ENCODE results near the gene NEUROD2. TPM values are rescaled to one million over a fixed set of nuclear protein-coding genes. Genes with fewer than 3 reads are reported as not detected.

NEUROD2 gene
- total RNA-seq, 1 donor from 2014 or later, result not detected

GRCh38 chr17:39627712-39628516, 20.2 kb upstream of the NEUROD2 start:
- Histone ChIP-seq H3K4me3 (ENCODE audit: low read length in 3 of 3) (no peak overlapping the region), H3K27me3 (ENCODE audit: control insufficient read depth in 3 of 3, insufficient read depth in 3 of 3, low read length in 3 of 3) (peaks cover 35 to 74% (median 74%) of the 10 kb centered on the region in 3 donors), H3K9ac (ENCODE audit: low read depth in 1 of 3, low read length in 3 of 3) (no peak overlapping the region)

GRCh38 chr17:39627047-39627711, 19.5 kb upstream of the NEUROD2 start:
- no peaks in the 10 kb centered on the region for H3K36me3 ChIP-seq (ENCODE audit: control insufficient read depth in 3 of 3, insufficient read depth in 3 of 3, low read length in 3 of 3)
- peaks cover 35 to 73% (median 69%) of the 10 kb centered on the region in 3 donors for H3K27me3 ChIP-seq (ENCODE audit: control insufficient read depth in 3 of 3, insufficient read depth in 3 of 3, low read length in 3 of 3)
- peak overlapping the region in 1 of 3 donors; percentile 8 for H3K9ac ChIP-seq (ENCODE audit: low read depth in 1 of 3, low read length in 3 of 3)
- peak overlapping the region in 2 of 3 donors; percentile 32 to 41 for H3K4me3 ChIP-seq (ENCODE audit: low read length in 3 of 3)
- H3K27ac ChIP-seq (ENCODE audit: low read depth, low read length), result no peak overlapping the region
- H3K4me1 ChIP-seq (ENCODE audit: control insufficient read depth in 3 of 3, insufficient read depth in 3 of 3, low read length in 3 of 3), result peaks cover 7 to 12% (median 8%) of the 10 kb centered on the region in 3 donors
- no peaks in the 10 kb centered on the region for H3K9me3 ChIP-seq (ENCODE audit: control insufficient read depth in 3 of 3, low read length in 3 of 3)

More at GRCh38 chr17:39627712-39628516, 20.2 kb upstream of the NEUROD2 start:
- Histone ChIP-seq H3K4me1 (ENCODE audit: control insufficient read depth in 3 of 3, insufficient read depth in 3 of 3, low read length in 3 of 3) (peaks cover 5 to 10% (median 7%) of the 10 kb centered on the region in 3 donors), H3K36me3 (ENCODE audit: control insufficient read depth in 3 of 3, insufficient read depth in 3 of 3, low read length in 3 of 3) (no peaks in the 10 kb centered on the region), H3K9me3 (ENCODE audit: control insufficient read depth in 3 of 3, low read length in 3 of 3) (no peaks in the 10 kb centered on the region), H3K27ac (ENCODE audit: low read depth, low read length) (no peak overlapping the region)

GRCh38 chr17:39626171-39627046, 18.7 kb upstream of the NEUROD2 start, which contains the start of gene PPP1R1B:
PPP1R1B (plus strand) TSS chr17:39626952; CDS start chr17:39627393, 441 bp downstream.
- Histone ChIP-seq H3K27ac (ENCODE audit: low read depth, low read length) (no peak within 1 kb of the TSS), H3K9me3 (ENCODE audit: control insufficient read depth in 3 of 3, low read length in 3 of 3) (no peaks in the 10 kb centered on the region), H3K36me3 (ENCODE audit: control insufficient read depth in 3 of 3, insufficient read depth in 3 of 3, low read length in 3 of 3) (no peaks in the 10 kb centered on the region), H3K27me3 (ENCODE audit: control insufficient read depth in 3 of 3, insufficient read depth in 3 of 3, low read length in 3 of 3) (peaks cover 35 to 68% (median 65%) of the 10 kb centered on the region in 3 donors), H3K4me3 (ENCODE audit: low read length in 3 of 3) (peak within 1 kb of the TSS in 2 of 3 donors; percentile 32 to 41), H3K9ac (ENCODE audit: low read depth in 1 of 3, low read length in 3 of 3) (peak within 1 kb of the TSS in 1 of 3 donors; percentile 8), H3K4me1 (ENCODE audit: control insufficient read depth in 3 of 3, insufficient read depth in 3 of 3, low read length in 3 of 3) (peaks cover 9 to 14% (median 11%) of the 10 kb centered on the region in 3 donors)

GRCh38 chr17:39625198-39625785, 17.6 kb upstream of the NEUROD2 start:
- no peaks in the 10 kb centered on the region for H3K36me3 ChIP-seq (ENCODE audit: control insufficient read depth in 3 of 3, insufficient read depth in 3 of 3, low read length in 3 of 3)
- H3K4me1 ChIP-seq (ENCODE audit: control insufficient read depth in 3 of 3, insufficient read depth in 3 of 3, low read length in 3 of 3), result peaks cover 9 to 14% (median 11%) of the 10 kb centered on the region in 3 donors
- no peaks in the 10 kb centered on the region for H3K9me3 ChIP-seq (ENCODE audit: control insufficient read depth in 3 of 3, low read length in 3 of 3)
- H3K9ac ChIP-seq (ENCODE audit: low read depth in 1 of 3, low read length in 3 of 3), result no peak overlapping the region
- H3K27ac ChIP-seq (ENCODE audit: low read depth, low read length), result no peak overlapping the region
- no peak overlapping the region for H3K4me3 ChIP-seq (ENCODE audit: low read length in 3 of 3)
- H3K27me3 ChIP-seq (ENCODE audit: control insufficient read depth in 3 of 3, insufficient read depth in 3 of 3, low read length in 3 of 3), result peaks cover 35 to 63% (median 61%) of the 10 kb centered on the region in 3 donors

GRCh38 chr17:39624313-39624712, 16.6 kb upstream of the NEUROD2 start:
- H3K27me3 ChIP-seq (ENCODE audit: control insufficient read depth in 3 of 3, insufficient read depth in 3 of 3, low read length in 3 of 3), result peaks cover 29 to 54% (median 52%) of the 10 kb centered on the region in 3 donors
- H3K36me3 ChIP-seq (ENCODE audit: control insufficient read depth in 3 of 3, insufficient read depth in 3 of 3, low read length in 3 of 3), result no peaks in the 10 kb centered on the region
- H3K4me1 ChIP-seq (ENCODE audit: control insufficient read depth in 3 of 3, insufficient read depth in 3 of 3, low read length in 3 of 3), result peaks cover 9 to 14% (median 11%) of the 10 kb centered on the region in 3 donors

GRCh38 chr17:39623356-39623950, 15.7 kb upstream of the NEUROD2 start:
- Histone ChIP-seq H3K27ac (ENCODE audit: low read depth, low read length) (no peak overlapping the region), H3K9me3 (ENCODE audit: control insufficient read depth in 3 of 3, low read length in 3 of 3) (no peaks in the 10 kb centered on the region), H3K27me3 (ENCODE audit: control insufficient read depth in 3 of 3, insufficient read depth in 3 of 3, low read length in 3 of 3) (peaks cover 29 to 47% (median 46%) of the 10 kb centered on the region in 3 donors), H3K9ac (ENCODE audit: low read depth in 1 of 3, low read length in 3 of 3) (no peak overlapping the region), H3K4me1 (ENCODE audit: control insufficient read depth in 3 of 3, insufficient read depth in 3 of 3, low read length in 3 of 3) (peaks cover 13 to 18% (median 14%) of the 10 kb centered on the region in 3 donors), H3K36me3 (ENCODE audit: control insufficient read depth in 3 of 3, insufficient read depth in 3 of 3, low read length in 3 of 3) (no peaks in the 10 kb centered on the region), H3K4me3 (ENCODE audit: low read length in 3 of 3) (no peak overlapping the region)

More at GRCh38 chr17:39624313-39624712, 16.6 kb upstream of the NEUROD2 start:
- Histone ChIP-seq H3K4me3 (ENCODE audit: low read length in 3 of 3) (no peak overlapping the region), H3K27ac (ENCODE audit: low read depth, low read length) (no peak overlapping the region), H3K9ac (ENCODE audit: low read depth in 1 of 3, low read length in 3 of 3) (no peak overlapping the region), H3K9me3 (ENCODE audit: control insufficient read depth in 3 of 3, low read length in 3 of 3) (no peaks in the 10 kb centered on the region)

- Histone ChIP-seq H3K9ac (ENCODE audit: low read depth in 1 of 3, low read length in 3 of 3) (no peak overlapping the region), H3K27ac (ENCODE audit: low read depth, low read length) (no peak overlapping the region), H3K27me3 (ENCODE audit: control insufficient read depth in 3 of 3, insufficient read depth in 3 of 3, low read length in 3 of 3) (peaks cover 23 to 40% (median 38%) of the 10 kb centered on the region in 3 donors), H3K4me3 (ENCODE audit: low read length in 3 of 3) (peak overlapping the region in 1 of 3 donors; percentile 20), H3K4me1 (ENCODE audit: control insufficient read depth in 3 of 3, insufficient read depth in 3 of 3, low read length in 3 of 3) (peaks cover 14 to 21% (median 14%) of the 10 kb centered on the region in 3 donors), H3K36me3 (ENCODE audit: control insufficient read depth in 3 of 3, insufficient read depth in 3 of 3, low read length in 3 of 3) (no peaks in the 10 kb centered on the region), H3K9me3 (ENCODE audit: control insufficient read depth in 3 of 3, low read length in 3 of 3) (no peaks in the 10 kb centered on the region)
These were observed 14.8 kb upstream of the NEUROD2 start for GRCh38 chr17:39622380-39623006.

- Histone ChIP-seq H3K4me3 (ENCODE audit: low read length in 3 of 3) (peak overlapping the region in 2 of 3 donors; percentile 20 to 35), H3K9ac (ENCODE audit: low read depth in 1 of 3, low read length in 3 of 3) (peak overlapping the region in 1 of 3 donors; percentile 12), H3K36me3 (ENCODE audit: control insufficient read depth in 3 of 3, insufficient read depth in 3 of 3, low read length in 3 of 3) (no peaks in the 10 kb centered on the region), H3K4me1 (ENCODE audit: control insufficient read depth in 3 of 3, insufficient read depth in 3 of 3, low read length in 3 of 3) (peaks cover 10 to 19% (median 12%) of the 10 kb centered on the region in 3 donors), H3K9me3 (ENCODE audit: control insufficient read depth in 3 of 3, low read length in 3 of 3) (no peaks in the 10 kb centered on the region), H3K27ac (ENCODE audit: low read depth, low read length) (no peak overlapping the region), H3K27me3 (ENCODE audit: control insufficient read depth in 3 of 3, insufficient read depth in 3 of 3, low read length in 3 of 3) (peaks cover 24 to 40% (median 36%) of the 10 kb centered on the region in 3 donors)
These were observed 14.0 kb upstream of the NEUROD2 start for GRCh38 chr17:39621523-39622379.

Data from skeletal muscle tissue (tissue), 4 donors.